ENCODE results near the gene RHNO1.

The RHNO1 gene

DNA sequence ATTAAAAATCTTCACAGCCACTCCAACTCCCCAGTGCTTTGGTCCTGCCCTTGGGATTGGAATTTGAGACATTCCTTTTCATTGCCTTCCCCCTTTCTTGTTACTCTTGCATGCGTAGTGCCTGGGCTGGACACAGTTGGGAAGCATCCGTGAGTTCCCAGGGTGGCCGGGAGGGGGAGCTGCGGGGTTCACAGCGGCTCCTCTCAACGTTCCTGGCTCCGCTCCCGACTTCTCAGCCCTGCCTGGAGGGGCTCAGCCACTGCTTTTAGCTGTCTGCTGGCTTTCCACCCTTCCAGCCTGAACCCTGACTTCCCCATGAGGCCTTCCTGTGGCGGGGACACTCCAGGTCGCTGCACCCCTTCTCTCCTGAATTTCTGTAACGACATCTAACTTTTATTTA lies 23.4 kb upstream of the RHNO1 start:
- TF ChIP-seq, protein P1, sequence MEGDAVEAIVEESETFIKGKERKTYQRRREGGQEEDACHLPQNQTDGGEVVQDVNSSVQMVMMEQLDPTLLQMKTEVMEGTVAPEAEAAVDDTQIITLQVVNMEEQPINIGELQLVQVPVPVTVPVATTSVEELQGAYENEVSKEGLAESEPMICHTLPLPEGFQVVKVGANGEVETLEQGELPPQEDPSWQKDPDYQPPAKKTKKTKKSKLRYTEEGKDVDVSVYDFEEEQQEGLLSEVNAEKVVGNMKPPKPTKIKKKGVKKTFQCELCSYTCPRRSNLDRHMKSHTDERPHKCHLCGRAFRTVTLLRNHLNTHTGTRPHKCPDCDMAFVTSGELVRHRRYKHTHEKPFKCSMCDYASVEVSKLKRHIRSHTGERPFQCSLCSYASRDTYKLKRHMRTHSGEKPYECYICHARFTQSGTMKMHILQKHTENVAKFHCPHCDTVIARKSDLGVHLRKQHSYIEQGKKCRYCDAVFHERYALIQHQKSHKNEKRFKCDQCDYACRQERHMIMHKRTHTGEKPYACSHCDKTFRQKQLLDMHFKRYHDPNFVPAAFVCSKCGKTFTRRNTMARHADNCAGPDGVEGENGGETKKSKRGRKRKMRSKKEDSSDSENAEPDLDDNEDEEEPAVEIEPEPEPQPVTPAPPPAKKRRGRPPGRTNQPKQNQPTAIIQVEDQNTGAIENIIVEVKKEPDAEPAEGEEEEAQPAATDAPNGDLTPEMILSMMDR (IDR thresholded peaks at IDR 0.05), result peak; percentile 97
- TF ChIP-seq ZFX (IDR thresholded peaks at IDR 0.05; ENCODE audit: borderline replicate concordance), result no peak
- no peak overlapping the region for H3K27ac ChIP-seq

DNA sequence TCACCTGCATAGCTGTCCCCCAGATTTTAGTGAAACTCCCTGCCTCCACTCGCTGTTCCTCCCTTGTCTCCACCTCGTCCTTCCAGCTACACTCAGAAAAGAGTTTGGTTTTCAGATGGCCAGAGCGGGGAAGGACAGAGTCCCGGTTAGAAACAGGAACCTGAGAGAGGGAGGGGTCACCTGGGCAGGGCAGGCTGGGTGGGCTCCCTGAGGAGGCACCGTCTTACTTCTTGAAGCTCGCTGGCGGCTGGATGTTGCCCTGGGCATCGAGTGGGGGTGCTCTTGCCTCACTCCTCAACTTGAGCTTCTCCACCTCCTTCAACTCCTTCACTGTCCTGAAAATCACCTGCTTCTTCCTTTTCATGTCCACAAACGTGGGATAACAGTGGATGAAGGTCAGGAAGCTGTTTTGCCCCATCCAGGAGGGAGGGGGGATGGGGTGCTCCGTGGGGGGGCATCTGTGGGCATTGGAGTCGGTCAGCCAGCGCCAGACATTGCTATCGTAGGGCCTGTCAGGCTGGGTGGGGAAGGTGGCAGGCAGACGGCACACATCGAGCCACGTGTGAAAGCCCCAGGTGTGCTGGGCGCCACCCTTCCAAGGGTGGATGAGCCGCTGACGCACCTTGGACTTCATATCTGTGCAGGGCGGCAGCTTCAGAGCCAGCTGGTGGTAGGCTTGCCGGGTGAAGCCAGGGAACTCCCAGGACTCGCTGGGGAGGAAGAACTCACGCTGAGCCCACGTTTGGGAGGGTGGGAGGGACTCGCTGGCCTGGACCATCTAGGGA lies 22.2 kb upstream of the RHNO1 start:
- H3K27ac ChIP-seq, result no peak overlapping the region
- TF ChIP-seq ZFX (IDR thresholded peaks at IDR 0.05; ENCODE audit: borderline replicate concordance), result no peak
- TF ChIP-seq, protein P1 (IDR thresholded peaks at IDR 0.05), result no peak

DNA sequence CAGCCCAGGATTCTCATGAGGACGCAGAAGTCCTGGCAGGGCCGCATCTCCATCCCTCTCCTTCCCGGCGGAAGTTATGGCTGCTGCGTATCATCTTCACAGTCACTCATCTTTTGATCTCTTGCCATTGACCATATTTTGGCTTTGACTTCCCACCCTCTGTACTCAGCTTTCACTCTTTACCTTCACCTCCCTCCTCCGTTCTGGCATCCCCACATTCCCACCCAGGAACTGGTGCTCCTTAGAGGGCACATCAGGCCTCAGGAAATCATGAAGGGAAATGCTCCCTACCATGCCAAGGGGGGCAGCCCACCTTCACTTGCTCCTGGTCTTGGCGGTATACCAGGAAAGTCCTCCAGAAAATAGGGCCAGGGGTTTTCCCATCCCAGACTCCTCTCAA lies 21.5 kb upstream of the RHNO1 start:
- TF ChIP-seq, protein P1 (IDR thresholded peaks at IDR 0.05), result no peak
- no peak for TF ChIP-seq ZFX (IDR thresholded peaks at IDR 0.05; ENCODE audit: borderline replicate concordance)
- H3K27ac ChIP-seq, result no peak overlapping the region

DNA sequence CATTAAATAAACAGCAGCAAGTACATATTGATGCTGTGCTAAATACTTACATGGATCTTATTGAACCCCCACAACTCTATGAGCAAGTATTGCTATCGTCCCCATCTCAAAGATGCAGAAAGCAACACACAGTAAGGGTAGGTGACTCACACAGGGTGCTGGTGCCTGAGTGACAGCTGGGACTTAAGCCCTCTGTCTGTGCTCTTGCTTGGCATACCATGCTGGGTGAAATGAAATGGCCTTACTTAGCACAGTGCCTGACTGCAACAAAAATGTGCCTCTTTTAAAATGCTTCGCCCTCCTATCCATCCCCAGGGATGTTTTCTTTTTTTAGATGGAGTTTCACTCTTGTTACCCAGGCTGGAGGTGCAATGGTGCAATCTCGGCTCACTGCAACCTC lies 21.0 kb upstream of the RHNO1 start:
- no peak overlapping the region for H3K27ac ChIP-seq
- TF ChIP-seq, protein P1 (IDR thresholded peaks at IDR 0.05), result no peak
- no peak for TF ChIP-seq ZFX (IDR thresholded peaks at IDR 0.05; ENCODE audit: borderline replicate concordance)

DNA sequence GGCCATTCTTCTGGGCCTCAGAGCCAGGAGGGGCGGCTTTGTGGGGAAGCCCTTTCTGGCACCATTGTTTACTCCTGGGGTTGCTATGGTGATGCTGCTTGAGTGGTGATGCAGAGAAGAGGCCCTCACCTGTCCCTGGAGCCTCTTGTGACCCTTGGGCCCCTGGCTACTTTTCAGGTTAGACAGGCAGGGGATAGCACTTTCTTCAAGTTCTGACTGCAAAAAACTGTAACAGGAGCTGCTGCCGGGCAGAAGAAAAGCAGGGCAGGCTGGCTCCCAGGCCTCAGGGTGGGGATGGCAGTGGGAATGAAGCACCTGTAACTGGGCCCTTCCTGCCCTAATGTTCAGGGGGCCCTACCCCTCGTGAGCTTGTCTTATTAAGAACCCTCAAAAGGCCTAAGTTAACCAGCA lies 20.0 kb upstream of the RHNO1 start, which contains the start of gene TEX52:
TEX52 (minus strand) TSS at position 19 of the 411 bp plus-strand sequence; CDS start at position 6, 13 bp downstream.
- TF ChIP-seq, protein P1 (IDR thresholded peaks at IDR 0.05), result no peak
- no peak for TF ChIP-seq ZFX (IDR thresholded peaks at IDR 0.05; ENCODE audit: borderline replicate concordance)
- H3K27ac ChIP-seq, result peak within 1 kb of the TSS; percentile 29; the same call in 1 of the 2 replicates

DNA sequence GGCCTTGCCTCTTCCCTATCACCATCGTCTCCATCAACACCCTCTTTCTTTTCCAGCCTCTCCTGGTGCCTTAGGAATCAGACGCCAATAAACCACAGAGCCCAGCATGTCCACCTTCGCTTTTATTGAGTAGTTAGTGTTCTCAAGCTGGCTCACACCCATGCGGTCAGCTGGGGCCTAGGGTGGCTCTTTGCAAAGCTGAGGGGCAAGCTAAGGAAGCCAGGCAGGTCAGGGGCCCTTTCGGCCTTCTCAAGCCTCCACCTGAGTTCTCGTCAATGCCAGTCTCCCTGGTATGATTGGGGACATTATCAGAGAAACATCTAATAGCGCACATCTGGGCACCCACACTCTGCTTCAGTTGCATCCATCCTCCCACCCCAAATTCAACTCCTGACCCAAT lies 19.4 kb upstream of the RHNO1 start:
- no peak for TF ChIP-seq ZFX (IDR thresholded peaks at IDR 0.05; ENCODE audit: borderline replicate concordance)
- TF ChIP-seq, protein P1 (IDR thresholded peaks at IDR 0.05), result no peak
- peak overlapping the region; percentile 29; the same call in 1 of the 2 replicates for H3K27ac ChIP-seq

DNA sequence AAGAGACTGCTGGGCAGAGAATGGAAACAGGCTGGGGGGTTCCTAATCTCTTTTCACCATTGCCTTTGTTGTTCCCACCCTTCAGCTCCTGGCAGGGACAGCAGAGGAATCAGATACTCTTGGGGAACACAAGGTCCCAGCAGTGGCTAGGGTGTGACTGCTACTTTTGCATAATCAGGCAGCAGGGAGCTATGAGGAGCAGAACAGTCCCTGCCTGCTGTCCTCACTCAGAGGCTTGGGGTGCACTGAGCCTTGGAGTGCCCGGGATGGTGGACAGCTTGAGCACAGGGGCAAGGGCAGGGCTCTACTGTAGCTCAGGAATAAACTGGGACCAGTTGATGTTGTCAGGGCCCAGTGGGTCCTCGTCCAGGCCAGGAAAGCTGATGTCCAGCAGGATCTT lies 18.7 kb upstream of the RHNO1 start:
- peak overlapping the region; percentile 29; the same call in 1 of the 2 replicates for H3K27ac ChIP-seq
- TF ChIP-seq ZFX (IDR thresholded peaks at IDR 0.05; ENCODE audit: borderline replicate concordance), result no peak
- TF ChIP-seq, protein P1 (IDR thresholded peaks at IDR 0.05), result no peak
